Type B pancreatic cell (in vitro differentiated cells): ENCODE measurements around the gene STK31. TPM values are rescaled to one million over a fixed set of nuclear protein-coding genes. Genes with fewer than 3 reads are reported as not detected.
"Not testable (repeated sequence)": the region's sequence is repeated elsewhere in the genome, so short reads cannot be mapped to it uniquely, and the experiment has no call there.

Source experiments
- DNase-seq: peaks from one replicate; pipeline ENCODE4 v3.0.0; 2021; ENCODE audit warnings: mixed read lengths; ENCODE audit not compliant: unreplicated experiment; ENCODE audit errors: extremely low spot score
- H3K27ac Mint-ChIP-seq: 2 replicates; pipeline ENCODE4 v1.8.0; 2021; ENCODE audit warnings: mild to moderate bottlenecking, mixed read lengths
- H3K27me3 Mint-ChIP-seq: 2 replicates; pipeline ENCODE4 v1.8.0; 2021; ENCODE audit warnings: mixed read lengths
- H3K36me3 Mint-ChIP-seq: 2 replicates; pipeline ENCODE4 v1.8.0; 2021; ENCODE audit warnings: mixed read lengths
- H3K4me1 Mint-ChIP-seq: one replicate; pipeline ENCODE4 v1.8.0; 2021; ENCODE audit warnings: mixed read lengths; ENCODE audit not compliant: unreplicated experiment
- H3K4me3 Mint-ChIP-seq: 2 replicates; pipeline ENCODE4 v1.8.0; 2021; ENCODE audit warnings: mild to moderate bottlenecking, mixed read lengths
- H3K9me3 Mint-ChIP-seq: 2 replicates; pipeline ENCODE4 v1.8.0; 2021; ENCODE audit warnings: mixed read lengths
- CTCF ChIP-seq: fragments of 200-600 bp; sonication (generic); conservative IDR thresholded peaks from 2 replicates; pipeline ENCODE4 v1.5.0; 2021; ENCODE audit warnings: antibody characterized with exemption, mild to moderate bottlenecking
- total RNA-seq: library from RNA; stranded (reverse); gene quantifications from 2 replicates; pipeline ENCODE4 v1.2.1, GENCODE V29; 2021; ENCODE audit warnings: low replicate concordance

STK31 gene
- total RNA-seq, 1 donor from 2014 or later = 0.43 TPM

- no peaks in the 10 kb centered on the region for H3K9me3 Mint-ChIP-seq
- no peak overlapping the region for H3K27ac Mint-ChIP-seq
- H3K4me1 Mint-ChIP-seq = no peaks in the 10 kb centered on the region
- H3K27me3 Mint-ChIP-seq = no peaks in the 10 kb centered on the region
- no peaks in the 10 kb centered on the region for H3K36me3 Mint-ChIP-seq
- H3K4me3 Mint-ChIP-seq = no peak overlapping the region
- no peak for DNase-seq
- TF ChIP-seq CTCF = no peak
These were observed 38.0 kb upstream of the STK31 start for GRCh38 chr7:23672033-23672432.

- Mint-ChIP-seq H3K36me3 (no peaks in the 10 kb centered on the region), H3K4me1 (no peaks in the 10 kb centered on the region), H3K27me3 (no peaks in the 10 kb centered on the region), H3K9me3 (no peaks in the 10 kb centered on the region), H3K4me3 (peak within 1 kb of the TSS; percentile 93), H3K27ac (peak within 1 kb of the TSS; percentile 77)
- DNase-seq = peak; percentile 84
- peak; percentile 77 for TF ChIP-seq CTCF
These were observed 30.1 kb upstream of the STK31 start, which contains the start of gene FAM221A for GRCh38 chr7:23679898-23680413. Gene FAM221A, plus strand, starts transcription at chr7:23680199. Its CDS starts 20 bp downstream, at chr7:23680219.

- Mint-ChIP-seq H3K4me1 (peaks cover 3% of the 10 kb centered on the region), H3K36me3 (no peaks in the 10 kb centered on the region), H3K27me3 (no peaks in the 10 kb centered on the region), H3K27ac (peak overlapping the region; percentile 77), H3K4me3 (peak overlapping the region; percentile 93), H3K9me3 (no peaks in the 10 kb centered on the region)
- DNase-seq = no peak
- TF ChIP-seq CTCF = no peak
These were observed 29.3 kb upstream of the STK31 start for GRCh38 chr7:23680414-23681405.

- H3K27ac Mint-ChIP-seq = peak overlapping the region; percentile 58
- not testable (repeated sequence) for H3K27me3 Mint-ChIP-seq, H3K9me3 Mint-ChIP-seq, H3K36me3 Mint-ChIP-seq, DNase-seq, H3K4me1 Mint-ChIP-seq
- H3K4me3 Mint-ChIP-seq = peak overlapping the region; percentile 54
These were observed 26.0 kb upstream of the STK31 start for GRCh38 chr7:23684041-23684440.

GRCh38 chr7:23685731-23686130 is 24.3 kb upstream of the STK31 start:
- no peak for TF ChIP-seq CTCF
- DNase-seq = no peak
- no peaks in the 10 kb centered on the region for H3K27me3 Mint-ChIP-seq
- H3K4me3 Mint-ChIP-seq = no peak overlapping the region
- no peaks in the 10 kb centered on the region for H3K9me3 Mint-ChIP-seq
- peaks cover 3% of the 10 kb centered on the region for H3K4me1 Mint-ChIP-seq
- peaks cover 3% of the 10 kb centered on the region for H3K36me3 Mint-ChIP-seq
- H3K27ac Mint-ChIP-seq = no peak overlapping the region

- DNase-seq = no peak
- Mint-ChIP-seq H3K9me3 (no peaks in the 10 kb centered on the region), H3K27me3 (no peaks in the 10 kb centered on the region), H3K27ac (peak overlapping the region; percentile 58), H3K36me3 (peaks cover 9% of the 10 kb centered on the region), H3K4me3 (no peak overlapping the region), H3K4me1 (peaks cover 9% of the 10 kb centered on the region)
- TF ChIP-seq CTCF = no peak
These were observed 23.0 kb upstream of the STK31 start for GRCh38 chr7:23687011-23687410.
